ENCODE data around the gene SGSM1. TPM values are rescaled to one million over a fixed set of nuclear protein-coding genes. Genes with fewer than 3 reads are reported as not detected.

SGSM1 gene
- total RNA-seq, 1 experiment from 2014 or later = 4.3 TPM

- H3K4me3 Mint-ChIP-seq = no peak overlapping the region
- no peaks in the 10 kb centered on the region for H3K79me2 ChIP-seq (ENCODE audit: insufficient read depth, low read length)
These were observed 138.4 kb downstream of the SGSM1 start for GRCh38 chr22:24944217-24944937.

More at GRCh38 chr22:24944217-24944937, 138.4 kb downstream of the SGSM1 start:
- H2BK12ac ChIP-seq (ENCODE audit: insufficient read length, low read depth, low read length) = no peak overlapping the region
- H2BK120ac ChIP-seq (ENCODE audit: low read depth, low read length, poor library complexity, severe bottlenecking) = no peak overlapping the region
- no peak overlapping the region for H3K4ac ChIP-seq (ENCODE audit: low read depth, low read length)
- no peak for TF ChIP-seq CTCF (conservative IDR thresholded peaks at IDR 0.05)
- Mint-ChIP-seq H3K27ac (0 out of 7 replicates have a peak overlapping the region, but pooled peaks of 1 of the 3 experiments have one; percentile 24), H3K9me3 (no peaks in the 10 kb centered on the region; a peak in 2 of 5 replicates), H3K27me3 (ENCODE audit: low read depth) (no peaks in the 10 kb centered on the region; the same call in 1 of the 2 replicates), H3K36me3 (ENCODE audit: insufficient read depth in 1 of 3, low read depth in 3 of 3) (no peaks in the 10 kb centered on the region), H3K4me1 (peaks cover 16 to 17% of the 10 kb centered on the region in 2 experiments)
- no peaks in the 10 kb centered on the region for H3K27me3 ChIP-seq (ENCODE audit: insufficient read depth, low read length)
- H4K20me1 ChIP-seq (ENCODE audit: control insufficient read depth, insufficient read depth, insufficient read length) = no peaks in the 10 kb centered on the region
- DNase-seq = no peak
- no peak overlapping the region for H2BK15ac ChIP-seq (ENCODE audit: low read depth, low read length)
- no peak overlapping the region for H3K9ac ChIP-seq (ENCODE audit: extremely low read depth, insufficient read length, low read length)
- H2BK20ac ChIP-seq (ENCODE audit: low read depth, low read length, poor library complexity, severe bottlenecking) = no peak overlapping the region
- no peak overlapping the region for H3K4me2 ChIP-seq (ENCODE audit: insufficient read depth, insufficient read length, low read length)
- H3K23ac ChIP-seq (ENCODE audit: insufficient read length, low read depth, low read length) = no peak overlapping the region
- H3K4me1 ChIP-seq (ENCODE audit: insufficient read depth, low read length) = peaks cover 5% of the 10 kb centered on the region; the same call in 1 of the 2 replicates
- no peak overlapping the region for H3T11ph ChIP-seq (ENCODE audit: low read length)
- H4K8ac ChIP-seq (replicated peaks; ENCODE audit: insufficient read length, low read depth, low read length) = no peak overlapping the region
- no peak overlapping the region for H3K18ac ChIP-seq (ENCODE audit: insufficient read length, low read depth, low read length)
- no peaks in the 10 kb centered on the region for H3K79me1 ChIP-seq (ENCODE audit: insufficient read depth, low read depth, low read length, poor library complexity, severe bottlenecking)
- no peak overlapping the region for H3K56ac ChIP-seq (ENCODE audit: insufficient read length, low read depth, low read length)
- no peak overlapping the region for H4K5ac ChIP-seq (ENCODE audit: insufficient read length, low read depth, low read length)
- no peak overlapping the region for H2AFZ ChIP-seq (ENCODE audit: low read length)
- H3K14ac ChIP-seq (ENCODE audit: insufficient read depth, low read length) = no peak overlapping the region
- H2AK5ac ChIP-seq (ENCODE audit: insufficient read length, low read length) = no peak overlapping the region
- H2BK5ac ChIP-seq (ENCODE audit: insufficient read length, low read length) = no peak overlapping the region
- H3K27ac ChIP-seq (ENCODE audit: insufficient read length, low read depth, low read length) = no peak overlapping the region
- no peak overlapping the region for H4K91ac ChIP-seq (ENCODE audit: insufficient read length, low read depth, low read length)
- no peaks in the 10 kb centered on the region for H3K9me3 ChIP-seq (ENCODE audit: control insufficient read depth, low read depth, low read length)
- WGBS (ENCODE audit: extremely low coverage, insufficient read length, low lambda C conversion rate) = no CpG with 5 or more reads among the region's 10 CpGs
- no peaks in the 10 kb centered on the region for H3K23me2 ChIP-seq (ENCODE audit: insufficient read length, low read depth, low read length, poor library complexity, severe bottlenecking)
